ACHN (cell line): Measurements from ENCODE around the gene GNAI3.

Experiments
- DNase-seq: peaks from one replicate; pipeline ENCODE4 v3.0.0-alpha.2; 2015
- in situ Hi-C: cut with HindIII; loops from 2 replicates; pipeline ENCODE4 v1.10.0; 2017; ENCODE audit warnings: low sequenced_read_pairs, low pct_ligation_motif_present, low pct_unique_long_range_greater_than_20kb

The GNAI3 gene

DNA sequence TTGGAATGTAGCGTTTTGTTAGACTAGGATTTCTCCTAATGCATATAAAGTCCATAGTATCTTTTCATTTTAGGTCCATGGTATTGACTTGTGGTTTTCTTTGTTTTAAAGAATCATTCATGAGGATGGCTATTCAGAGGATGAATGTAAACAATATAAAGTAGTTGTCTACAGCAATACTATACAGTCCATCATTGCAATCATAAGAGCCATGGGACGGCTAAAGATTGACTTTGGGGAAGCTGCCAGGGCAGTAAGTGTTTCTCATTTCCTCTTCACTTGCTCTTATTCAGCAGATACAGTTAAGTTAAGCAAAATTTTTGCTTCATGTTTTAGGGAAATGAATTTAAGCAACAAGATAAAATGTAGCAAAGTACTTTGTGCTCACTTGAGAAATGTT, 25.4 kb downstream of the GNAI3 start:
- in situ Hi-C loops, result no loop called here
- DNase-seq, result no peak

DNA sequence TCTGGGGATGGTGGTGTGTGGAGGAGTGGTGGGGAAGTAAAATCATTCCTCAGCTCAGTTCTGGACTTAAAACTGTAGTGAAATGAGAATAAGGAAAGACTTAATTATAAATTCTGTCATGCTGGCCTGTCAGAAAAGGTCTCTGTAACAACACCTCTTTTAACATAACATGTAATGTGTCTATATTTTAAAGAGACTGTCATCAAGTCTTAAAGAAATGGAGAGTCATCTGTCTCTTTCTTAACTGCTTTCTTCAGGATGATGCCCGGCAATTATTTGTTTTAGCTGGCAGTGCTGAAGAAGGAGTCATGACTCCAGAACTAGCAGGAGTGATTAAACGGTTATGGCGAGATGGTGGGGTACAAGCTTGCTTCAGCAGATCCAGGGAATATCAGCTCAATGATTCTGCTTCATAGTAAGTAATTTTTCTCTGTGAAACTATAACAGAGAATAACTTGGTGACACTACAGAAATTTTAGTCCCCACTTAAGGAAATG, 30.6 kb downstream of the GNAI3 start:
- no peak for DNase-seq
- in situ Hi-C loops, result no loop called here

- in situ Hi-C loops, result no loop called here
These were observed 31.1 kb downstream of the GNAI3 start for GRCh38 chr1:109579491-109579890.

GRCh38 chr1:109582021-109582420, 33.6 kb downstream of the GNAI3 start:
- in situ Hi-C loops, result no loop called here
- no peak for DNase-seq

More at GRCh38 chr1:109579491-109579890, 31.1 kb downstream of the GNAI3 start:
- DNase-seq, result no peak

DNA sequence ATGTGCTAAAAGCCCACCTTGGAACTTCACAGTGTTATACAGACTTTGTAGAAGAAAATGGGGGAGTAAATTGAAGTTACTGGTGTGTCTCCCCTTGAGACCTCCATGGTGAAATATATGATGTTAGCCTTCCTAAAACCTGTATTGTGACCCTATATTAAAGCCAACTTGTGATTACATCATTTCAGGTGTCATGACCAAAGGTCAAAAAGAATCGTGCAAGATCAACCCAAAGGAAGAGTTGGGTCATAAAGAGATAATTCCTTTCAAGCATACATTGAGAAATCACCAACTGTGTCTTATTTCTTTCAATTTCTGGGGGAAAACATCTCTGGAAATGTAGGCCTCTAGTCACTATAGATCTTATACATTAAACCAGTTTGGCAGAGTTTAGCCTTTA, 36.4 kb downstream of the GNAI3 start:
- in situ Hi-C loops, result no loop called here
- DNase-seq, result no peak

GRCh38 chr1:109586055-109586454, 37.6 kb downstream of the GNAI3 start:
- in situ Hi-C loops, result no loop called here
- DNase-seq, result no peak

- in situ Hi-C loops, result no loop called here
- DNase-seq, result no peak
These were observed 40.8 kb downstream of the GNAI3 start for GRCh38 chr1:109589177-109589576.

GRCh38 chr1:109589679-109590078, 41.3 kb downstream of the GNAI3 start:
- in situ Hi-C loops, result no loop called here
- DNase-seq, result no peak

DNA sequence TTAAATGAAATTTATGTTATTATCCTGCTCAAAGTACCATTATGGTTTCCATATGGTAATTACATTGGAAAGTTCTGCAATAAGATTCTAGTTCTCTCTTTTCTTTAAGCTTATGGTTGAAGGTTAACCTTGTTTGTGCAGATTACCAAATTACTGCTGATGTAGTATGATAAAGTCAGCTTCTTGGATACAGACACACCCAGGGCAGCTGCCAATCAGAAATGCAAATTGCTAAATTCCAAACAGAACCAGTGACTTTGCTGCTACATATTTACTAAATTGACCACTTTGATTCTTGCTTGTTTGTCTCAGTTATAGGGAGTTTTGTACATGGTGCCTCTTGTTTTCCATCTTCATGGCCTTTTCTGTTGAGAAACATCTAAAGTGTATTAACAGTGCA, 44.5 kb downstream of the GNAI3 start:
- no peak for DNase-seq
- in situ Hi-C loops, result no loop called here

DNA sequence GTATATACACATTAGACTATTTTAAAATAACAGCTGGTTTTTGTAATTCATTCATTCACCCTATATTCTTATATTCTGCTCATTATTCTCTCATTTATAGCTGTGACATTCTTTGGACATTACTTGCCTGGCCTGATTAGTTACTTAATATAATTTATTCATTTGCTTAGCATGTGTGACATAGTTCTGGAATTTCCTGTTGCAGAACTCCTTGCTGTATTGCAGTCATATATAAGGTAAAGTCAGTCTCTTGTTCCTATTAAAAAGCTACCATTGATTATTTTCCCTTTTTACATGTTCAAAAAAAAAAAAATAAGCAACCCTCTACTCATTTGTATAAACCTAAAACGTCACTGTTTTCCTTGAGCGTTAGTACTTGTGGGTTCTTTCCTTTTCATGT, 47.1 kb downstream of the GNAI3 start:
- in situ Hi-C loops, result no loop called here
- peak; percentile 40 for DNase-seq

DNA sequence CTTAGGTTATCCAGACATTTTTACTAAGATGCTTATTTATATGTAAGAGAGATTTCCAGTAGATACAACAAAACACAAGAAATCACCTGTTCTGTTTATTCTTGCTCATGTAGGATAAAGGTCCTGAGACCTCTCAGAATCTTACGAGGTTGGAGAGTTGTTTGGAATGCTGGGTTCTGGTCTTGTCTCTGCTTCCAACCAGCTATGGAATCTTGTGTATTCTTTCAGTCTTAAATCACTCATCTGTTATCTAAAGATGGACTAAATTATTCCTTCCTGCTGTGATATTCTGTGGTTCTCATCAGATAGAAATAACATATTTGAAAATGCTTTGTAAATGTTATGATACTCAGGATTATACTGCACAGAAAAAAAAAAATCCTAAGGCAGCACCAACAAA, 49.7 kb downstream of the GNAI3 start:
- in situ Hi-C loops, result no loop called here

DNA sequence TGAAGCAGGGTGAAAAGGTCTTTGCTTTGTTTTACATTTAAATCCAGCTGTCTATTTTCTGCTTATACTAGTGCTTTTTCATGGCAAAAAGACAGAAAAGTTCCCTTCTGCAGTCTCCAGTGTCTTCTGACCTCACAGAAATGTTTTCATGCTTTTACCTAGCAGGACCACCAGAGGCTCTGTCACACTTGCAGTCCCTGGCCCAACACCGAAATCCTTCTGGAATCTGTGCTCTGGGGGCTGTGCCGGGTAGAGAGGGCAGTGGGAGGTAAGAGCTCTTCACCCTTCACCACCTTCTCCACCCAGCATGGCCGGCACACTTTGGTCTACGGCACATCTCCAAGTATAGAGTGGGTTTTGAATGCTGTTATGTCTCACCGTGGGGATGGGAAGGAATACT, 50.2 kb downstream of the GNAI3 start:
- DNase-seq, result no peak
- in situ Hi-C loops, result no loop called here

More for the DNA sequence above, 49.7 kb downstream of the GNAI3 start:
- no peak for DNase-seq

DNA sequence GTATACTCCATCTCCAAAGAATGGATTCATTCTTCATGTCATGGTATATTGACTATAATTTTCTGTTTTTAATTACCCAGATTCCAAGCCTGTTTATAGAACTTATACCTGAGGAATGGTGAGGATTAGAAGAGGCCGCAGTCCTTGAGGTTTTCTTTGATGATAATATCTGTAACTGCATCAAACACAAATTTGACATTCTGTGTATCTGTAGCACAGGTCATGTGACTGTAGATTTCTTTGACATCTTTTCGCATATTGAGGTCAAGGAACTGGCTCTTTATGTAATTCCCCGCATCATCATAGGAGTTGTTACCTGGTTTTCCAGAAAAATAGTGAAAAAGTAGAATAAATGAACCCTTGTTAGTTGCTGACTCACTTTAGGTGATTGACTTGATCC, 54.8 kb downstream of the GNAI3 start:
- in situ Hi-C loops, result no loop called here
- DNase-seq, result no peak

DNA sequence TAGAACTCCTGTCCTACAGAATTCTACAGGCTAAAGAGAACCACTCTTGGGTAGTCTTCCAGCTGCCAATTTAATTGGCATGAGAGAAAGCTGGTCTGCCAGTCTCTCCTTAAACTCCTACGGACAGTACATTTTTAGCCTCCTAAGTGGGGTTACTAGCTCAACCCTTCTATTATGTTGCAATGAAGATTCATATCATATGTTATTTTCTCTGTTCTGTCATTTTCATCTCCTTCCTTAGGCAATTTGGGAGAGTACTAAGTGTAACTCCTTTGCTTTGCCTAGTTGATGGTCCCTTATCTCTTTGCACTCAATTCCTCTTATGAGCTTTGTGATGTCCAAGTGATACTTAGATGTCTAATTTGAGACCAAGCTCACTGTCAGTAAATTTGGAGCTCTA, 57.0 kb downstream of the GNAI3 start:
- in situ Hi-C loops, result no loop called here
- no peak for DNase-seq

- in situ Hi-C loops, result no loop called here
These were observed 61.5 kb downstream of the GNAI3 start for GRCh38 chr1:109609881-109610280.

GRCh38 chr1:109610609-109611307, 62.3 kb downstream of the GNAI3 start:
- peak; percentile 60 for DNase-seq
- in situ Hi-C loops, result no loop called here

More at GRCh38 chr1:109609881-109610280, 61.5 kb downstream of the GNAI3 start:
- DNase-seq, result no peak

DNA sequence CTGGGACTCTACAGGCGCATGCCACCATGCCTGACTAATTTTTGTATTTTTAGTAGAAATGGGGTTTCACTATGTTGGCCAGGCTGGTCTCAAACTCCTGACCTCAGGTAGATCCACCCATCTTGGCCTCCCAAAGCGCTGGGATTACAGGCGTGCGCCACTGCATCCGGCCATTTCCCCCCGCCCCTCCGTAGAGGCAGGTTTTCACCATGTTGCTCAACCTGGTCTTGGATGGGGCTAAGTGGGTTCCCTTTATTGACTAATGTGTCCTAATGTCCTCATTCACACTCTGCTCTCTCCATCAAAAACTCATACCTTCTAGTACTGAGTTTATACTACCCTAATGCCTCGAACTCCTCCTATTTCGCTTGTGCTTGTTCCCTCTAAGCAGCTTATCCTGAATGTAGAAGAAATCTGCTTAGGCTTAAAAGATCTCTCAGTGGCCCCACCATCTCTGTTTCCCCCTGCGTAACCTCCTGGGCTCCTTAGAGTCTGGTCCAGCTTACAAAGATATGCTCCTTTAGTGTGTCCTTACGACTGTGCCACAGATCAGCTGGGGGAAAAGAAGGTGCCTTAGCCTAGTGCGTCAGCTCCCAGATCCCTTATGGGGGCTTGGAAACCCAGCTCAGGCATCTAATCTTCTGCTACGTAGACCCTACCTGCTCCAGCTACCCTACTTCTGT, 63.0 kb downstream of the GNAI3 start:
- in situ Hi-C loops, result no loop called here

DNA sequence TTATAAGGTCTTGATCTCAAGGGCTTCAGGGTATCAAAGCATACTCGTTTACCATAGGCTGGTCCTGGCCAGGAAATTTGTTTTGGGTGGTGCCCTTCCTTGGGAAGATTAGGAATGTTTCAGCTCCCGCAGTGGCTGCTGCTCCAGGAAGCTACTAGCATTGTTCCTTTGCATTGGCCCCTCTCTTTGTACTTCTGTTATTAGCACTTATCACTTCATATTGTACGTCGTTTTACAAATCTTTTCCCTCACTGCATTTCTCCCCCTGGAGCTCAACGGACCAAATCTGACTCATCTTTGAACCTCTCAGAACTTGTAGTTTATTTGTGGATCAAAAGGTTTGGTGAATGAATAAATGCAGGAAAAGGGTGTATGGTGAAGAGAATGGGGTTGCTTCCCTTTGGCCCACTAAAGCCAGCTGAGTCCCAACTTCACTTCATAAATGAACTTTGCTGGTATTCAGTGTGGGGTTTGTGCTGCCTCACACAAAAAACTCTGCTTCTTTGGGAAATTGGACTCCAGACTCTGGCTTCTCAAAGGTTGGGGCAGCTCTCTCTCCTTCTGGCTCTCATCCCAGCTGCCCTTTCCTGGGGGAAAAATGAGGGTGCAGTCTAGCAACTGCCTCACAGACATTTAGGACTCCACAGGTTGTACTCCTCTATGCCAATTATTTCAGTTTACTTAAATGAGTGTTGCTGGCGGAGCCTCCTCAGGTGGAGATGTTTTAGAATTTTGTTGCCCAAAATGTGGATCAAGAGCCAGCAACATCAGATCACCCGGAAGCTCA, 65.1 kb downstream of the GNAI3 start:
- in situ Hi-C loops, result no loop called here
- no peak for DNase-seq

More for the DNA sequence above, 63.0 kb downstream of the GNAI3 start:
- no peak for DNase-seq

DNA sequence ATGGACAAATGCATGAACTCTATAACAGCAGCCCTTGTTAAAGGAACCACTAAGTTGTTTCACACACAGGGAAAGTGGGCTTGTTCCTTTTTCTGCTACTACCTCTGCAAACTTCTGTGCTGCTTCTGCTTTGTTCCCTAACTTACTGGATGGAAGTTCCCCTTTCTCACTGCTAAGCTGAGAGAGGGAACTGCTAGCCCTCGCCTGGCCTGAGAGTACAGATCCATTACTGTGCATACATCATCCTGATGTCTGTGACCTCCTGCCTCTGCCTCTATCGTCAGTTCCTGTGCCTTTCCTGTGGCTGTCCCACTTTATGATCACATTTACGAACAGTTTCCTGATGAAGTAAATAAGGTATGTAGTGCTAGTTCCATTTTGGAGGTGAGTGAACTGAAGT, 67.5 kb downstream of the GNAI3 start:
- in situ Hi-C loops, result no loop called here
- DNase-seq, result no peak
